Hepatocyte (in vitro differentiated cells): ENCODE data around the gene DAP3.
"Not testable (repeated sequence)": the region's sequence is repeated elsewhere in the genome, so short reads cannot be mapped to it uniquely, and the experiment has no call there.

Experiments used
- CTCF ChIP-seq: fragments of 200-600 bp; sonication (generic); IDR thresholded peaks from 2 replicates; pipeline ENCODE4 v1.5.1; 2016; ENCODE audit warnings: antibody characterized with exemption, mild to moderate bottlenecking; ENCODE audit not compliant: poor library complexity
- EZH2 ChIP-seq: fragments of 200-600 bp; sonication (generic); IDR thresholded peaks from 2 replicates; pipeline ENCODE4 v1.6.1; 2016; ENCODE audit warnings: antibody characterized with exemption, mild to moderate bottlenecking, borderline replicate concordance
- EZH2phosphoT487 ChIP-seq: fragments of 200-600 bp; sonication (generic); IDR thresholded peaks from one replicate; pipeline ENCODE4 v1.6.1; 2018; ENCODE audit warnings: antibody characterized with exemption, mild to moderate bottlenecking, low read depth, moderate library complexity; ENCODE audit not compliant: unreplicated experiment, severe bottlenecking

GRCh38 chr1:155711457-155711856, 22.6 kb downstream of the DAP3 start:
- not testable (repeated sequence) for TF ChIP-seq CTCF, EZH2, EZH2phosphoT487
